GM21529 (cell line): ENCODE results near the gene RPS23.
"Not testable (repeated sequence)": the region's sequence is repeated elsewhere in the genome, so short reads cannot be mapped to it uniquely, and the experiment has no call there.

Source experiments
- ATAC-seq: cut with Tn5 transposase; IDR thresholded peaks from one replicate; pipeline ENCODE4 v1.9.1; 2021; ENCODE audit not compliant: unreplicated experiment

RPS23 gene

DNA sequence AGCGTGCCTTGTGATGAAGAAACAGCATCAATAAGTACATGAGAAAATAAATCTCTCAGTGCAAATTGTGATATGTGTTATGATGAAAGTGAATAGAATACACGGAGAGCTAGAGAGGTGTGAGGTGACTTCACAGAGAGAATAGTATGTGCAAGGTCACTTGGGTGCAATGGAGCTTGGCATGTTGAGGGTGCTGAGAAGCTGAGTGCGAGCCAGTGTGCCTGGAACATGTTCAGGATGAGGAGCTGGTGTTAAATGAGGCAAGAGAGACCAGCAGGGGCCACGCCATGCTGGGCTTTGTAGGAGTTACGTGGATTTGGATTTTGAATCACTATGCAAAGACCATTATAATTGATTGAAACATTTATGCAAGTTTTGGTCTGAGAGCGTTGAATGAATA lies 12.8 kb upstream of the RPS23 start:
- no peak for ATAC-seq

DNA sequence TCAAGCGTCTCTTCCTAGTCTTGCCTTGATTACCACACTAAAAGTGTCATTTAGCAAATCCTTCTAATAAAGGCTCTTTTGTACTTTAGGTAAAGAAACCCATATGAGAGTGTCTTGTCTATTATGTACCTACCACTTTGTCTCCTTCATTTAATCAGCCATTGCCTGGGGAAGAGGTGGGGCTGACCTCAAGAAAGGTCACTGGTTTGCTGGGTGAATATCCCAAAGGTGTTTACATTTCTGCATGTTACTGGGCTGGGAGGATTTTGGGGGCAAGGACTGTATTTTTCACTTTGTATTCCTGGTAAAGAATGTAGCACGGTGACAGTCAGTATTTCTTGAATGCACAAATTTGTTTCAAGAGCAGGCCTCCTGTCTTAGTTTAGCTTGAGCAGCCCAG lies 11.9 kb upstream of the RPS23 start:
- no peak for ATAC-seq

DNA sequence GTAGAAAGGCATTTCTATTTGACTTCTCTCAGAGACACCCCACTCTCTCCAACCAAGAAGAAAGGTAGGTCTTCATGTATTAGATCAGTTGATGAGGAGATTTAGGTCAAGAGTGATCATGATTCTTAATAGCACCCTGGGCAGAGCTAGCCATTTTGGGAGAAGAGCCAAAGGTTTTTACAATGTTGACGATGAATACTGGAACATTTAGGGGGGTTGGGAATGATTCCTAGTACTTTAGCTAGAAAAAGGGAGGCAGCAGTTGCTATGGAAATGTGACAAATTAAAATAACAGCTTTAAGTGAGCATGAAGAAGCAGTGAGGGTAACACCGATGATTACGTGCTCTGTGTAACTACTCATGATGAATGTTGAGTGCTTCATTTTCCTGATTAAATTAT lies 9.5 kb upstream of the RPS23 start:
- ATAC-seq, result no peak

DNA sequence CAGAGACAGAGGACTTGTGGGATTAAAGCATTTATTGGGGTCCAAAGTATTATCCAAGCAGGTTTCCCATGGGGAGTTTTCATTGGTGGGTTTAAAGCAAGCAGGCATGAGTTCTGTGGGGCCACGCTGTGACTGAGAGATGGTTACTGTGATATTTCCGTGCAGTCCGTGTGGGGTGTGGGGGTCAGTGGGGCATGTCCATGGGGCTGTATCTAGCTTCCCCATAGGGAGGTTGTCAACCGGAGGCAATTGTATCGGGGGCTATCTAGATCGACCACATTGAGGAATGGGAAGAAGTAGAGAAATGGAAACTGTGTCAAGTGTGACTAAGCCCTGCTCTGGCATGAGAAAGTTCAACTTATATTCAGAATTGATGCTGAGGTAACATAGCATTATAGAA lies 7.1 kb upstream of the RPS23 start:
- ATAC-seq, result no peak

DNA sequence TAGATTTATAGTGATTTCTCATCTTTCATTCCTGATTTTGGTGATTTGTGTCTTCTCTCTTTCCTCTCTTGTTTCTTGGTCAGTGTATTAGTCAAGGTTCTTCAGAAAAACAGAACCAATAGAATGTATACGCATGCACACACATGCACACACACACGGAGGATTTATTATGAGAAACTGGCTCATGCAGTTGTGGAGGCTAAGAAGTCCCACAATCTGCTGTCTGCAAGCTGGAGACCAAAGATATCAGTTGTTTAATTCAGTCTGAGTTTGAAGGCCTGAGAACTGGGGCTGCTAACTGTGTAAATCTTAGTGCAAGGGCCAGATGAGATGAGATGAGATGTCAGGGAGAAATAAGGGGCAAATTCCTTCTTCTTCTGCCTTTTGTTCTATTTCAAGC lies 5.7 kb upstream of the RPS23 start:
- no peak for ATAC-seq

DNA sequence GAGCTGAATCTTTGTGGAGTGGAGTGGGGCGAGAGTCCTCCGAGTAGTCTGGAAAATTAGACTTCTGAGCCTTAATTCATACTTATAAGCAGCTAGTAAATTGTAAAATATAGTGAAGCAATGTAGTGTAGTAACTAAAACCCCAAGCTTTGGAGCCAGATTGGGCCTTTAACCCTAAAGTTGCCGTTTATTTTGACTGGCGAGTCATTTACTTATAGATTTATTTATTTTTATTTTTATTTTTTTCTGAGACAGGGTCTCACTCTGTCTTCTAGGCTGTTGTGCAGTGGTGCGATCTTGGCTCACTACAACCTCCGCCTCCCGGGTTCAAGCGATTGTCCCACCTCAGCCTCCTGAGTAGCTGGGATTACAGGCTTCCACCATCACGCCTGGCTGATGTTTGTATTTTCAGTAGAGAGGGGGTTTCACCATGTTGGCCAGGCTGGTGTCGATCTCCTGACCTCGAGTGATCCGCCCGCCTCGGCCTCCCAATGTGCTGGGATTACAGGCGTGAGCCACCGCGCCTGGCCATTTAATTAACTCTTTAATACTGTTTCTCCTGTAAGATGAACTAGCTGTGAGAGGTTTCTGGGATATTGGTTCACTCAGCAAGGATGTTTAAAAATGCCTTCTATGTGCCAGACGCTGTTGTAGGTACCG lies 687 bp upstream of the RPS23 start:
- no peak for ATAC-seq

DNA sequence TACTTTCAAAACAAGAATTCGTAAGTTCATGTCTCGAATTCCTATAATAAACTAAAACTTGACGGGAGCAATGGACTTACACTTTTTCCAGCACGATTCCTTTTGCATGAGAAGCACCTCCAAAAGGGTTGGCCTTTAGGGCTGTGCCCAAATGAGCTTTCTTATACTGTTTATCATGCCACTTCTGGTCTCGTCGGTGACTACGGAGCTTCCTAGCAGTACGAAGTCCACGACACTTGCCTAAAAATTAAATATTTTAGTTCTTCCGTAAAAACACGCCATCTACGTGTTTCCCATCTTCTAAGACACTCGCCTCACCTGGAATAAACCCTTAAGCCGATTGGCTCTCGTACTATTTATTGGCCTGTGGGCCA lies 554 bp downstream of the RPS23 start:
- ATAC-seq, result no peak

DNA sequence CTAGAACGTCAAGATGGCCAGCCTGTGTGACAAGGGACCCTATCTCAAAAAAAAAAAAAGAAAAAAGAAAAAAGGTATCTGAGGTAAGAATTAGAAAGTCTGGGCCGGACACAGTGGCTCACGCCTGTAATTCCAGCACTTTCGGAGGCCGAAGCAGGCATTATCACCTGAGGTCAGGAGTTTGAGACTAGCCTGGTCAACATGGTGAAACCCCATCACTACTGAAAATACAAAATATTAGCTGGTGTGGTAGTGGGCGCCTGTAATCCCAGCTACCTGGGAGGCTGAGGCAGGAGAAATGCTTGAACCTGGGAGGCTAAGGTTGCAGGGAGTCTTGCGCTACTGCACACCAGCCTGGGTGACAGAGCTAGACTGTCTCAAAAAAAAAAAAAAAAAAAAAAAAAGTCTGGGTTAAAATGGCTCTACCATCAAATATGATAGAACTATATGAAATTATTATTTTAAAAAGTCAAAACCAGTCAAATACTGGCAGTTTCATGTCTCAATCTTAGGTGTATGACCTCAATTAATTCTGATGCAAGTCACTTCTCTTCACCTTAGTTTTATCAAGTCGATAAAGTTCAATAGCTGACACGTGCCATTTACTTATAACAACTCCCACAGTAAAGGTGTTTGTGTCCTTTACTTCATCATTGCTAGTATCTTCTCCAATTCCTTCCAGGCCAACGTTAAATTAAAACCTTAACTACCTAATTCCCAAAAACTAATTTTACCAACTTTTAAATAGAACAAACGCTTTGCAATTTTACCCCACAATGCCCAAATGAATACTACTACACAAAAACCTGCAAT lies 1.1 kb downstream of the RPS23 start:
- no peak for ATAC-seq

DNA sequence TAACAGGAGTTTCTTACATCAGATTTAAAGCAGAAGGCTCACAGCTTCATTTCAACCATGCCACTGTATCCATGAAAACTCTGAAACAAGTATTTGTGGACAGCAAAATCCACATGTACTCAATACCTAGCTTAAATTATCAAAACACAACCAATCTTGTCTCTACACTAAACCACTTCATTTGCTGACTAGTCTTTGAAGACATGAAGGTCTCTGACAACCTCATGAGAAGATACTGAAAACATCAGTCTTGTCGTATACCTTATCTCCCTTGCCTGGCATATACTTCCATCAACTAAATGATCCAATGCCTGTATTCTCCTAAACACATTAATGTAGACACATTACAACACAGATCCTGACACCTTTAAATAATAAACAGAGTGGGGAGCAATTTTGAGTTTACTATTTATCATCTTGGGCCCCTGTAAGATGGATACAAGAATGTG lies 2.9 kb downstream of the RPS23 start:
- ATAC-seq, result no peak

DNA sequence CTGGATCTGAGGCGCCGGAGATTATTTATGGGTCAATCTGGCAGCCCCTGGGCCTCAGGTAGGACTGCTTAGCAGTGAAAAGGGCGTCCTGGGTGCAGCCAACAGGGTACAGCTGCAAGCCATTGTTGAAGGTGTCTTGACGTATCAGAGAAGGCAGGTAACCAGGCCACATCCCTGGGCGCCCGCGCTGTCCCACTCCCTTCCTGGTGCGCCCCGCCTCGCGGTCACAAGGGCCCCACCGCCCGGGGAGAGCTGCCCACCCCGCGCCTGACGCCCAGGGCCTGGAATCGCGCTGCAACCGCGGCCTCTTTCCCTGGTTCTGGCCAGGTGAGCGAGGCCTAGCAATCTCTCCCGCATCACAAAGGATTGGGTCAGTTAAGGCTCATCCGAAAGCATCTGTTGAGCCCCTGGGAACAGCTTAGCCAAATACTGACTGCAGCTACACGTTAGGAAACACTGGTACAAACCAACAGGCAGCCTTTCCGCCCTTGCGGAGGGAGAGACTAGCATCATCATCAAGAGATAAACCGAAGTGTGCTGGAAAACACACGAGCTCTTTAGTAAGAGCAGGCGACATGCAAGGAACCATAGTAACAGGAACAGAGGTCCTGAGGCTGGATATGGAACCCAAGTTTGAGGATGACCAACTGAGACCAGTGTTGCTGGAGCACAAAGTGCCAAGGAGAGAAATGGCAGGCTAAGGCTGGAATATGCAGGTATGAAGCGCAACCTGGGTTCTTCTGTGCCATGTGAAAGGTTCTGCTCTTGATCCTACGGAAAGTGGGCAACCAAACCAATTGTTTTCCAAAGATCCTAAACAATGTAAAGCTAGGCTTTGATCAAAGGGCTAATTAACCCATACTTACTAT lies 3.6 kb downstream of the RPS23 start:
- no peak for ATAC-seq

DNA sequence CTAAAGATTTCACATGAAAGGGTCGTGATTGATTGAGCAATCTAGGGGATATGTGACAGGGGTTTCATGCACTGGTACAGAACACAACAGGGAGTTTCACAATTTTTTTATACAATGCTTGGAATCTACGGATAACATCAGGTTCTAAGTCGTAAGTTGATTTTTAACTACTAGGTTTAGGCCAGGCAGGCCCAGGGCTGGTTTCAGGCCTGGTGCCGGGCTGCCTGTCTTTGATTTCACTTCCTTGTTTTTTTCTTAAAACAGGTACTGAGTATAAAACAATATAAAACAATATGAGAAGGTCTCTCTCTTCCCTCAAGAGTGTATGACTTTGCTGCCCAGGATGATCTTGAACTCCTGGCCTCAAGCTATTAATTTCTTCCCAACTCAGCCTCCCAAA lies 4.7 kb downstream of the RPS23 start:
- ATAC-seq, result not testable (repeated sequence)

DNA sequence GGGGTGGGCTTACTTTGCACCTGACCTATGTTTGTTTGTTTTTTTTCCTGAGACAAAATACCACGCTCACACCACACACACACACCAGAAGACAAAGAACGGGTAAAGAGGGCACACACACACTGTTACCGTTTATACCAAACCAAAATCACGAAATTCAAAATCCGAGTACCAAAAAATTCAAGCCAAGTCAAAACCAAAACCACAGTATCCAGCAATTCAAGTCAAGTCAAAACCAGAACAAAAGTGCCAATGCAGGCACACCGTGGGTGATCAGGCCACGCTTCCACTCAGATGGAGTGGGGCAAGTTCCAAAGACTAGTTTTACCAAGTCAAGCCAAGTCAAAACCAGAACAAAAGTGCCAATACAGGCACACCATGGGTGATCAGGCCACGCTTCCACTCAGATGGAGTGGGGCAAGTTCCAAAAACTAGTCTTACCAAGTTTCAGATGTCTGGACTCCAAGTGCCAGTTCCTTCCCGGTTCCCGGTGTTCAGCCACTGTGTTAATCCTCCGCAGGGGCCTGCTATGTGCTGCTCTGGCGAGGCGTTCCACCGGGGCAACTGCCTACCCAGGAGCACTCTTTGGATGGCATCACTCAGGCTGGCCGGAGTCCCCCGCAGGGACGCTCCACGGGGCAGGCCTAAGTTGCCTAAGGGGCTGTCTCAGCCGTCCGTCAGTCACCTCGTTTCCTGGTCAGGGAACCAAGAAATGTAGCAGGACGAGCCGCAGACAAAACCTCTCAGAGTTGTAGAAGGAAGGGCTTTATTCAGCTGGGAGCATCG lies 5.4 kb downstream of the RPS23 start:
- not testable (repeated sequence) for ATAC-seq

DNA sequence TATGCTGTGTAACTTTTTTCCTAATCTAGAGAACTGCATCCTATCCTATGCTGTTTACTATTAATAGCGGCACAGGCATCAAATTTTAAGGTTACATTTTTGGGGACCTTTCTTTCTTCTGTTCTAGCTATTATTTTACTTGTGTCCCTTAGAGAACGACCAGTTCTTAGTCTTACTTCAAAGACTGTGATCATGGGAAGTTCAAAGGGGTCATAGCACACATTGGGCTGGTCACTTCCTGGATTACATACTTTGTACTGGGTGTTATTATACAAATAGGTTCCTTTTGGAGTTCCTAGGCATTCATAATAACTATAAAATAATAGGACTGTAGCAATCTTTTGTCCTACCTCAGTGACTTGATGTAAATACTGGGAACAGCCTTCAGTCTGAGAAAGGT lies 8.8 kb downstream of the RPS23 start:
- ATAC-seq, result not testable (repeated sequence)

DNA sequence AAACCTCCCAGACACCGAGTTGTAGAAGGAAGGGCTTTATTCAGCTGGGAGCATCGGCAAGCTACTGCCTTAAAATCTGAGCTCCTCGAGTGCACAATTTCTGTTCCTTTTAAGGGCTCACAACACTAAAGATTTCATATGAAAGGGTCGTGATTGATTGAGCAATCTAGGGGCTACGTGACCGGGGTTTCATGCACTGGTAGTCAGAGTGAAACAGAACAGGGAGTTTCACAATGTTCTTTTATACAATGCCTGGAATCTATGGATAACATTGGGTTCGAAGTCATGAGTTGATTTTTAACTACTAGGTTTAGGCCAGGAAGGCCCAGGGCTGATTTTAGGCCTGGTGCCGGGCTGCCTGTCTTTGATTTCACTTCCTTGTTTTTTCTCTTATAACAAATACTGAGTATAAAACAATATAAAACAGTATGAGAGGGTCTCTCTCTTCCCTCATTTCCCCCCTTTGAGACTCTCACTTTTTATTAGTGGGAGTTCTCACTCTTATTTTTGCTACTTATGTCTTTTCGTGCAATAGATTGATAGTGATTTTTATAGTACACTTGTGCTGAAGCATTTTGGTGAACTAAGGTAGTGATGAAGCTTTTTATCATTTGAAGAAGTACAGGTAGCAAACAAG lies 10.7 kb downstream of the RPS23 start:
- not testable (repeated sequence) for ATAC-seq

DNA sequence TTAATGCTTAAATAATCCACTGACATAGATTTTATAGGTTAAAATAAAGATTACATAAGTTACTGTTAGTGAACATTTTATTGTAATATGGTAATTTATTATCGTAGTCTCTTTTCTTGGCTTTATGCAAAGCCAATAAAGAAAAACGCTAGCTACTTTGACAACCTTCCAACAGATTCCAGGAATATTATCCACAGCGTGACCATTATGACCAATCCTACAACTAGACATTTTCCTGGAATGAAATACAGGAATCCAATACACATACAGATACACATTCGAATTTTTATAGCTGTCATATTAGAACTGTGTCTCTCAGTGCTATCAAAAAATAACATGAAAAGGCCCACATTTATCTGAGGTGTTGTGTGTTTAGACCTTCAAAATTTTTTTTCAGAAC lies 13.1 kb downstream of the RPS23 start:
- ATAC-seq, result no peak

DNA sequence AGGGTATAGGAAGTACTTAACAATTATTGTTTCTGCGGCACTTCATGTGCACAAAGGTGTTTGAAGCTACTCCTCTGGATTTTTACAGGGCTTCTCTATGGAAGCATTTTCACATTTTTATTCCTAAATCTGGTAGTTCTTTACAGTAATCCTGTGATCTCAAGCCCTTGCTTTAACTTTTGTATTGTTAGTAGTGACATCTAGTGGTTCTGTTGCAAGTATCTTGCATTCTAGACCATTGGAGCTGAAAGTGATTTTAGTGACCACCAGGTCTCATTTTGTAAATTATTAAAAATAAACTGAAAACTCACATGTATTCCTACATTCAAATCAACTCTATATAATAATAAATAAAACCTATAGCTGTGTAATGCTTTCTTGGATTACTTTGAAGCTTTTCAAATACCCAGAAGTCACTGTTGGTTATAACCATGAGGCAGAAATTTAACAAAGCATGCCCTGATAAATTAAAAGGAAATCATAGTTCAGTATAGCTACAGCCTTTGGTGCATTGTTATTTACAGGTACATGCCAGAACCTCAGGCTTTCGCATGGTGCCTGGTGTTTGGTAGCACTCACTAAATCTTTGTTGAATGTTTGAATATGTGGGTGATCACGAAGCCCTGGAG lies 18.9 kb downstream of the RPS23 start:
- no peak for ATAC-seq

DNA sequence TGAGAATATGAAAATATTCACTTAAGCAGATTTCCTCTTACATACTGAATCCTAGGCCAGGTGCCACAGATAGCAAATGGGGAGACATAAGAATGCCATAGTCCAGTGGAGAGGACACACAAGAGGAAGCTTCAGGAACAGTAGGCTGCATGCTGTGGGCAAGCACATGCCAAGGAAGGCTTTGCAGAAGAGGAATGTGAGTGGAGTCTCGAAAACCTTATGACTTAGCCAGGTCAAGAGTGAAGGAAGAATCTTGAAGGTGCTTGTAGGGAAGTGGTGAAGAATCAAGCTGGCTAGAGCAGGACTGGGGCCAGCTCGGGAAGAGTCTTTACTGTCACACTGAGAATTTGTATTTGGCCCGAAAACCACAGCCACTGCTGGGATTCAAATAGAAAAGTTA lies 20.4 kb downstream of the RPS23 start:
- no peak for ATAC-seq

DNA sequence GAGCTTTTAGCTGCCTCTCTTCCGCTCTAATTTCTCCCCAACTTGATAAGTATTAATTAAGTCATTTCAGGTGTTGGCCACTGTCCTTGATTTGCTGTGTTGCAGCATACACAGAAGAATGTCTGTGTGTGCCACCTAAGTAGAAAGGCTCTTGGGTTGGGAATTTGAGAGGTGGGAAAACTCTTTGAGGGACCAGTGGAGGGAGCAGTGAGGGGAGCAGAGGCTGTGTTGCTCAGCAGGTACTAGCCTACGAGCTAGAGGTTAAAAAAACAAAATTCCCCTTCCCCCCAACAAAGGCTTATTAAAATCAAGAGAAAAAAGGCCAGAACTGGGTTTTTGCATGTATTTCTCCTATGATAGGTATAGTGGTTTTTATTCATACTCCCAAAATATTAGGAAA lies 20.9 kb downstream of the RPS23 start:
- no peak for ATAC-seq

DNA sequence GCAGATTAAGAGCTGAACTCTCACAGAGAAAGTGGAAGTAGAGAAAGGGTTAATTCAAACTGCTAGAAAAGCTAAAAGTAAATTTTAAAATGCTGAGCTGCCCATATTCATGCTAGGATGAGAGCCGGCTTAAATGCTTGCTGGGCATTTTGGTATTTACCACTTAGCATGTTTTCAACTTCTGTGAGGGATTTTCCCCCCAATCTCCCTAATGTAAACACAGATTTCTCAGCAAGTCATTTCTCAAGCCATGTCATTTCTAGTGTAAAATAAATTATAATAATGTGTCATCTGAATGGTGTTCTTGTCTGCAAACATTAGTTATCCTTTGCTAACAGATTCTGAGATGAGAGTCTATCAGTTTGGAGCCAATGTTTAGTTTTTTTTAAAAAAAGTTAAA lies 22.3 kb downstream of the RPS23 start:
- ATAC-seq, result no peak

DNA sequence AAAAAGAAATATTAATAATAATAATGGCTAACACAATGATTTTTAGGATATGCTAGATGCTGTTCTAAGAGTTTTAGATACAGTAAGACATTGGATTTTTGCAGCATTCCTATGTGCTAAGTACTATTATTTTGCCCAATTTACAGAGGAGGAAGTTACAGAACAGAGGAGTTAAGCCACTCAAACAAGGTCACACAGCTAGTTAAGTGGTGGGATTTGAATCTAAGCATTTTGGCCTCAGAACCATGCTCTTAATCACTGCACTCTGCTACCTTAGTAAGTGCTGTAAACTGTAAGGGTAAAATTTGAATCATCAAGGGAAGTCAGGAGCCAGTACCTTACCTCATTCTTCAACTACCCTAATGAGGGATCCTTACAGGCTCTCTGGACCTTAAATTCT lies 25.4 kb downstream of the RPS23 start:
- ATAC-seq, result no peak
